Activated CD8-positive, alpha-beta memory T cell treated with anti-CD3 and anti-CD28 coated beads for 1 hour (primary cell): Measurements from ENCODE around the gene CKB.

ENCODE experiments used
- DNase-seq, 2 donors: peaks; one replicate each; pipeline ENCODE4 v3.0.0-alpha.2; 2020; ENCODE audit warnings: low read depth in 1 of 2; ENCODE audit errors: extremely low read depth in 1 of 2

CKB gene

GRCh38 chr14:103550451-103551337, 28.1 kb upstream of the CKB start:
- no peak for DNase-seq

GRCh38 chr14:103549361-103550311, 27.0 kb upstream of the CKB start:
- DNase-seq = no peak

- no peak for DNase-seq
Observed at GRCh38 chr14:103548463-103549351, 26.1 kb upstream of the CKB start.

- no peak for DNase-seq
Observed at GRCh38 chr14:103547941-103548462, 25.4 kb upstream of the CKB start.

- DNase-seq = no peak
Observed at GRCh38 chr14:103547455-103547940, 24.9 kb upstream of the CKB start.

- peak; percentile 38 to 66 for DNase-seq
Observed at GRCh38 chr14:103546652-103547454, 24.2 kb upstream of the CKB start.

GRCh38 chr14:103545915-103546651, 23.5 kb upstream of the CKB start:
- DNase-seq = no peak

- no peak for DNase-seq
Observed at GRCh38 chr14:103545219-103545914, 22.7 kb upstream of the CKB start.

- no peak for DNase-seq
Observed at GRCh38 chr14:103544388-103545218, 22.0 kb upstream of the CKB start.

GRCh38 chr14:103543721-103544387, 21.2 kb upstream of the CKB start:
- no peak for DNase-seq

GRCh38 chr14:103543140-103543539, 20.5 kb upstream of the CKB start:
- DNase-seq = no peak

- no peak for DNase-seq
Observed at GRCh38 chr14:103542605-103543088, 20.0 kb upstream of the CKB start.

- no peak for DNase-seq
Observed at GRCh38 chr14:103541709-103542604, 19.3 kb upstream of the CKB start.

GRCh38 chr14:103540821-103541708, 18.4 kb upstream of the CKB start:
- no peak for DNase-seq
